GM12878 (cell line): ENCODE results near the gene AASDH. TPM values are rescaled to one million over a fixed set of nuclear protein-coding genes. Genes with fewer than 3 reads are reported as not detected.
A peak's percentile ranks its signal among the peaks of the same experiment; 100 is the strongest.

Experiments
- ATAC-seq: fragments of 200-7000 bp; cut with Tn5 transposase; 3 replicates; pipeline ENCODE4 v1.9.1; 2020; ENCODE audit warnings: mild to moderate bottlenecking, moderate library complexity
- BruUV-seq: library from RNA; stranded (reverse); fragments of 400-500 nt; replicated peaks from 2 replicates; lab custom pipeline; 2021; lab: Mats Ljungman, UMichigan
- CTCF ChIA-PET: fragments of 300-600 bp; sonication (Branson Sonifier 250); formaldehyde crosslinking; extraction: SDS; loops from one replicate; lab custom pipeline; 2021; ENCODE audit warnings: inconsistent platforms; lab: Yijun Ruan, JAX
- POLR2A ChIA-PET: fragments of 350-600 bp; formaldehyde crosslinking; extraction: SDS; loops from one replicate; lab custom pipeline; 2021; ENCODE audit warnings: inconsistent platforms; lab: Charles Lee
- RAD21 ChIA-PET: fragments of 300-600 bp; sonication (Branson Sonifier 250); formaldehyde crosslinking; loops from one replicate; lab custom pipeline; 2023; ENCODE audit warnings: antibody characterized with exemption; ENCODE audit not compliant: unreplicated experiment; lab: Charles Lee
- SMC1A ChIA-PET: fragments of 300-600 bp; sonication (Branson Sonifier 250); formaldehyde crosslinking; loops from one replicate; lab custom pipeline; 2023; ENCODE audit not compliant: unreplicated experiment, uncharacterized antibody; lab: Charles Lee
- DNase-seq: peaks from one replicate; pipeline ENCODE4 v3.0.0-alpha.2; 2011; ENCODE audit warnings: low read depth, low spot score
- FAIRE-seq: peaks from 3 replicates; lab custom pipeline; 2011; peaks lifted over from hg19 to GRCh38; lab: Jason Lieb, UNC
- H2AFZ ChIP-seq: 2 replicates; pipeline ENCODE4 v1.6.0; 2011; ENCODE audit warnings: low read depth, low read length, control low read depth; ENCODE audit not compliant: control insufficient read depth
- H3K27ac ChIP-seq: 2 replicates; pipeline ENCODE4 v1.5.1; 2011; ENCODE audit warnings: control low read depth; ENCODE audit not compliant: control insufficient read depth, insufficient read depth
- H3K27me3 ChIP-seq, 2 experiments: replicated peaks in 1 of 2; 2 replicates each; pipeline versions ENCODE4 v1.6.0 to v1.6.1; 2011; ENCODE audit warnings: low read length in 1 of 2; ENCODE audit not compliant: control insufficient read depth in 2 of 2, insufficient read depth in 2 of 2
- H3K36me3 ChIP-seq, 2 experiments: 2 replicates each; pipeline ENCODE4 v1.5.1; 2011; ENCODE audit warnings: low read length in 1 of 2; ENCODE audit not compliant: control insufficient read depth in 2 of 2, insufficient read depth in 2 of 2
- H3K4me1 ChIP-seq: 2 replicates; pipeline ENCODE4 v1.6.1; 2011; ENCODE audit warnings: mild to moderate bottlenecking, low read length, moderate library complexity, mixed read lengths; ENCODE audit not compliant: control insufficient read depth, insufficient read depth
- H3K4me2 ChIP-seq: 2 replicates; pipeline ENCODE4 v1.6.0; 2011; ENCODE audit warnings: control low read depth; ENCODE audit not compliant: control insufficient read depth, insufficient read depth
- H3K4me3 ChIP-seq: fragments of 200-600 bp; sonication (generic); 2 replicates; pipeline ENCODE4 v1.5.1; 2016
- H3K79me2 ChIP-seq: 2 replicates; pipeline ENCODE4 v1.6.0; 2011; ENCODE audit warnings: low read length; ENCODE audit not compliant: control insufficient read depth, insufficient read depth
- H3K9ac ChIP-seq: 2 replicates; pipeline ENCODE4 v1.8.0; 2011; ENCODE audit warnings: low read length, control low read depth, mixed read lengths; ENCODE audit not compliant: control insufficient read depth, insufficient read depth
- H3K9me3 ChIP-seq: replicated peaks from 3 replicates; pipeline ENCODE4 v1.5.1; 2011; ENCODE audit warnings: mild to moderate bottlenecking, low read length; ENCODE audit not compliant: control insufficient read depth, insufficient read depth
- H4K20me1 ChIP-seq: 2 replicates; pipeline ENCODE4 v1.6.0; 2011; ENCODE audit not compliant: control insufficient read depth, insufficient read depth
- ASH2L ChIP-seq: fragments of 300-600, 200-600 bp; sonication (generic); IDR thresholded peaks from 2 replicates; pipeline ENCODE4 v1.6.1; 2017; ENCODE audit warnings: low read depth, mild to moderate bottlenecking, borderline replicate concordance
- CHD2 ChIP-seq: IDR thresholded peaks from 2 replicates; pipeline ENCODE4 v1.6.1; 2011; ENCODE audit warnings: low read depth, low read length, improper control_type of control experiment, borderline replicate concordance
- CHD4 ChIP-seq: fragments of 200-600 bp; sonication (generic); IDR thresholded peaks from 2 replicates; pipeline ENCODE4 v1.6.1; 2016; ENCODE audit warnings: mild to moderate bottlenecking
- EED ChIP-seq: sonication (generic); IDR thresholded peaks from 2 replicates; pipeline ENCODE4 v1.6.1; 2016; ENCODE audit warnings: antibody characterized with exemption, low read depth
- ESRRA ChIP-seq: IDR thresholded peaks from 2 replicates; pipeline ENCODE4 v1.6.1; 2012; ENCODE audit warnings: mild to moderate bottlenecking, low read length, improper control_type of control experiment
- HDAC6 ChIP-seq: fragments of 200-600 bp; sonication (generic); IDR thresholded peaks from one replicate; pipeline ENCODE4 v1.8.0; 2017; ENCODE audit warnings: antibody characterized with exemption; ENCODE audit not compliant: unreplicated experiment
- IRF5 ChIP-seq: fragments of 450-650 bp; IDR thresholded peaks from 2 replicates; pipeline ENCODE4 v1.6.1; 2017; ENCODE audit warnings: borderline replicate concordance
- KLF5 ChIP-seq: fragments of 450-650 bp; IDR thresholded peaks from 2 replicates; pipeline ENCODE4 v1.6.1; 2014; ENCODE audit warnings: mild to moderate bottlenecking; ENCODE audit not compliant: partially characterized antibody
- MEF2A ChIP-seq: IDR thresholded peaks from 2 replicates; pipeline ENCODE4 v1.6.1; 2011; ENCODE audit warnings: low read depth, mild to moderate bottlenecking, low read length, moderate library complexity; ENCODE audit not compliant: insufficient read depth
- MLLT1 ChIP-seq: fragments of 450-650 bp; IDR thresholded peaks from 2 replicates; pipeline ENCODE4 v1.6.1; 2016; ENCODE audit warnings: mild to moderate bottlenecking
- NBN ChIP-seq: fragments of 450-650 bp; IDR thresholded peaks from 2 replicates; pipeline ENCODE4 v1.6.1; 2016
- SRF ChIP-seq, 2 experiments: IDR thresholded peaks; 2 replicates each; pipeline ENCODE4 v1.6.1; 2011; ENCODE audit warnings: low read depth in 2 of 2, low read length in 2 of 2, mild to moderate bottlenecking in 1 of 2, moderate library complexity in 1 of 2
- SUPT20H ChIP-seq: IDR thresholded peaks from 2 replicates; pipeline ENCODE4 v1.6.1; 2011; ENCODE audit warnings: low read depth, mild to moderate bottlenecking, low read length, moderate library complexity, borderline replicate concordance; ENCODE audit not compliant: control insufficient read depth
- USF1 ChIP-seq: IDR thresholded peaks from 2 replicates; pipeline ENCODE4 v1.6.1; 2011; ENCODE audit warnings: borderline replicate concordance, low read depth, mild to moderate bottlenecking, moderate library complexity, mixed read lengths, low read length; ENCODE audit not compliant: insufficient read depth; ENCODE audit errors: extremely low read length
- ZBTB40 ChIP-seq: fragments of 450-650 bp; IDR thresholded peaks from 2 replicates; pipeline ENCODE4 v1.6.1; 2016; ENCODE audit warnings: mild to moderate bottlenecking, moderate library complexity, borderline replicate concordance
- ZNF24 ChIP-seq: fragments of 450-650 bp; IDR thresholded peaks from 2 replicates; pipeline ENCODE4 v1.6.1; 2017; ENCODE audit warnings: antibody characterized with exemption, mild to moderate bottlenecking
- ZNF384 ChIP-seq: IDR thresholded peaks from 2 replicates; pipeline ENCODE4 v1.6.1; 2012; ENCODE audit warnings: low read depth, mild to moderate bottlenecking, low read length, improper control_type of control experiment, borderline replicate concordance
- ZSCAN29 ChIP-seq: fragments of 450-650 bp; IDR thresholded peaks from 2 replicates; pipeline ENCODE4 v1.6.1; 2017; ENCODE audit warnings: mild to moderate bottlenecking, moderate library complexity
- WGBS: methylation state at CpG from one replicate; pipeline ENCODE4 v1.1.6; 2016; ENCODE audit warnings: low lambda C conversion rate; ENCODE audit not compliant: insufficient replicate concordance, insufficient coverage; ENCODE audit errors: missing lambda C conversion rate; 5-methylcytosine and 5-hydroxymethylcytosine counted together
- in situ Hi-C: fragments of 300-500 bp; cut with MboI; formaldehyde crosslinking; loops from 9 replicates; pipeline ENCODE4 v1.14.3; 2018; ENCODE audit warnings: mixed read lengths
- intact Hi-C: fragments of 100-400 bp; cut with micrococcal nuclease; formaldehyde crosslinking; loops from one replicate; pipeline ENCODE4 v1.14.2; 2022; ENCODE audit not compliant: unreplicated experiment
- polyA plus RNA-seq, 11 experiments: library from polyadenylated mRNA; depleted of rRNA in 4 of 11; unstranded in 6 of 11; stranded (reverse) in 5 of 11; fragments of >200 nt; fragmentation: Nextera tagmentation in 4 of 11; fragmentation: Illumina TruSeq in 1 of 11; extraction: Ambion mirVana in 4 of 11; extraction: Trizol in 1 of 11; gene quantifications; 1 replicate in 1 of 11; 2 replicates in 10 of 11; pipeline versions ENCODE4 v1.2.1 to v1.2.3, GENCODE V29; 2011 to 2016; ENCODE audit warnings: inconsistent platforms in 2 of 11, missing spikeins in 2 of 11, low read depth in 1 of 11
- total RNA-seq, 4 experiments: library from RNA; depleted of rRNA in 3 of 4; stranded (reverse); fragments of >200 nt in 3 of 4; fragmentation: Illumina TruSeq in 1 of 4; extraction: Trizol in 1 of 4; gene quantifications; 2 replicates each; pipeline versions ENCODE4 v1.2.1 to v1.2.3, GENCODE V29; 2013 to 2021

The AASDH gene
- total and polyA plus RNA-seq, 10 of the 15 experiments (the other 5 are each of a cell fraction or from before 2014, with no cell fraction given) = 7.3 to 19.1 (median 11.3) TPM

GRCh38 chr4:56307423-56307822 lies 79.9 kb downstream of the AASDH start:
- Histone ChIP-seq H3K36me3 (no peaks in the 10 kb centered on the region), H3K4me3 (no peak overlapping the region), H3K4me1 (no peaks in the 10 kb centered on the region), H3K9ac (no peak overlapping the region), H4K20me1 (no peaks in the 10 kb centered on the region), H3K79me2 (no peaks in the 10 kb centered on the region), H3K4me2 (no peak overlapping the region), H2AFZ (no peak overlapping the region), H3K27me3 (no peaks in the 10 kb centered on the region; a peak in 2 of 4 replicates), H3K27ac (no peak overlapping the region), H3K9me3 (no peaks in the 10 kb centered on the region)
- no TSS peak for BruUV-seq
- ChIA-PET POLR2A (no interaction called here), CTCF (no interaction called here), RAD21 (no interaction called here), SMC1A (no interaction called here)
- peak; percentile 70 for FAIRE-seq
- intact Hi-C loops = loop anchor here (10.0 kb wide), 4 partner anchors 183 to 903 kb away; a partner anchor contains a TSS
- 64% methylated on average over 3 of the region's 3 CpGs for WGBS
- ATAC-seq = no peak
- no peak for DNase-seq
- in situ Hi-C loops = no loop called here
- TF ChIP-seq USF1 (no peak), SRF (IDR thresholded peaks at IDR 0.05; ENCODE audit: low read depth in 2 of 2, low read length in 2 of 2) (no peak), MEF2A (no peak), KLF5 (no peak), ZNF384 (no peak), ZSCAN29 (no peak), ZNF24 (no peak), CHD4 (no peak), HDAC6 (no peak), NBN (no peak), ESRRA (no peak), CHD2 (no peak), ZBTB40 (no peak), SUPT20H (no peak), MLLT1 (no peak), ASH2L (no peak), EED (no peak), IRF5 (no peak)
